ENCODE measurements around the gene TNPO3.
"Not testable (repeated sequence)": the region's sequence is repeated elsewhere in the genome, so short reads cannot be mapped to it uniquely, and the experiment has no call there.

- TF ChIP-seq EZH2 (IDR thresholded peaks at IDR 0.05); POLR2AphosphoS5 (IDR thresholded peaks at IDR 0.05; ENCODE audit: borderline replicate concordance, low read depth, low read length): not testable (repeated sequence)
Measured at GRCh38 chr7:129038468-129038867, 16.4 kb downstream of the TNPO3 start.
